Fibroblast of villous mesenchyme (primary cell): ENCODE results near the gene HRK. TPM values are rescaled to one million over a fixed set of nuclear protein-coding genes. Genes with fewer than 3 reads are reported as not detected.

Source experiments
- DNase-seq: peaks from one replicate; pipeline ENCODE4 v3.0.0-alpha.2; 2010; ENCODE audit warnings: low read depth
- H3K4me3 ChIP-seq: 2 replicates; pipeline ENCODE4 v1.5.1; 2011; ENCODE audit warnings: low read depth, mild to moderate bottlenecking, low read length
- CTCF ChIP-seq: IDR thresholded peaks from 2 replicates; pipeline ENCODE4 v1.5.1; 2012; ENCODE audit warnings: low read depth, mild to moderate bottlenecking, low read length; ENCODE audit not compliant: insufficient read depth
- total RNA-seq: library from RNA; depleted of rRNA; stranded (reverse); fragments of >200 nt; gene quantifications from 2 replicates; pipeline ENCODE4 v1.2.3, GENCODE V29; 2012

The HRK gene
- total RNA-seq, 1 donor: not detected

GRCh38 chr12:116890330-116890729 is 9.1 kb upstream of the HRK start:
- TF ChIP-seq CTCF: no peak
- no peak for DNase-seq
- H3K4me3 ChIP-seq: no peak overlapping the region

- no peak overlapping the region for H3K4me3 ChIP-seq
- DNase-seq: no peak
- no peak for TF ChIP-seq CTCF
Measured at GRCh38 chr12:116887897-116888296, 6.7 kb upstream of the HRK start.

- H3K4me3 ChIP-seq: no peak overlapping the region
- no peak for DNase-seq
- no peak for TF ChIP-seq CTCF
Measured at GRCh38 chr12:116887244-116887643, 6.0 kb upstream of the HRK start.

GRCh38 chr12:116885491-116885890 is 4.2 kb upstream of the HRK start:
- no peak overlapping the region for H3K4me3 ChIP-seq
- DNase-seq: no peak
- TF ChIP-seq CTCF: no peak

GRCh38 chr12:116884871-116885270 is 3.6 kb upstream of the HRK start:
- DNase-seq: no peak
- TF ChIP-seq CTCF: no peak
- no peak overlapping the region for H3K4me3 ChIP-seq

GRCh38 chr12:116882742-116883141 is 1.5 kb upstream of the HRK start:
- peak; percentile 40 for DNase-seq
- no peak overlapping the region for H3K4me3 ChIP-seq
- TF ChIP-seq CTCF: peak; percentile 38

- no peak for TF ChIP-seq CTCF
- no peak for DNase-seq
- H3K4me3 ChIP-seq: no peak overlapping the region
Measured at GRCh38 chr12:116881877-116882507, 751 bp upstream of the HRK start.
